ENCODE results near the gene ATP5F1D. TPM values are rescaled to one million over a fixed set of nuclear protein-coding genes. Genes with fewer than 3 reads are reported as not detected.

Gene ATP5F1D
- total and polyA plus RNA-seq, 5 donors from 2014 or later = 124 to 236 (median 220) TPM

- Mint-ChIP-seq H3K4me1 (peaks cover 0 to 7% (median 2%) of the 10 kb centered on the region in 4 donors), H3K27ac (no peak overlapping the region), H3K9me3 (peaks cover 0 to 2% (median 0%) of the 10 kb centered on the region in 7 donors), H3K36me3 (no peaks in the 10 kb centered on the region), H3K27me3 (peaks cover 22% of the 10 kb centered on the region), H3K4me3 (no peak overlapping the region)
- ATAC-seq (ENCODE audit: low read depth in 2 of 2) = no peak
- no peaks in the 10 kb centered on the region for H3K9me3 ChIP-seq (ENCODE audit: control insufficient read depth in 2 of 2, low read length in 2 of 2)
- no peak overlapping the region for H3K4me3 ChIP-seq (ENCODE audit: low read depth, low read length)
- no peaks in the 10 kb centered on the region for H3K36me3 ChIP-seq (ENCODE audit: control insufficient read depth, insufficient read depth, low read length)
- no peak overlapping the region for H3K27ac ChIP-seq (ENCODE audit: insufficient read depth, low read length, poor library complexity, severe bottlenecking)
- DNase-seq = no peak
- H3K4me1 ChIP-seq (ENCODE audit: control insufficient read depth, insufficient read depth, low read length, poor library complexity, severe bottlenecking) = peaks cover 5% of the 10 kb centered on the region
- peaks cover under 1% of the 10 kb centered on the region for H3K27me3 ChIP-seq (ENCODE audit: control insufficient read depth, insufficient read depth, low read length)
Measured at GRCh38 chr19:1289686-1290025, 48.1 kb downstream of the ATP5F1D start.

GRCh38 chr19:1290196-1290702 is 48.7 kb downstream of the ATP5F1D start:
- Histone ChIP-seq H3K27me3 (ENCODE audit: control insufficient read depth, insufficient read depth, low read length) (no peaks in the 10 kb centered on the region), H3K4me3 (ENCODE audit: low read depth, low read length) (no peak overlapping the region), H3K4me1 (ENCODE audit: control insufficient read depth, insufficient read depth, low read length, poor library complexity, severe bottlenecking) (peaks cover 11% of the 10 kb centered on the region), H3K27ac (ENCODE audit: insufficient read depth, low read length, poor library complexity, severe bottlenecking) (no peak overlapping the region), H3K9me3 (ENCODE audit: control insufficient read depth in 2 of 2, low read length in 2 of 2) (no peaks in the 10 kb centered on the region), H3K36me3 (ENCODE audit: control insufficient read depth, insufficient read depth, low read length) (no peaks in the 10 kb centered on the region)
- Mint-ChIP-seq H3K4me1 (peaks cover 0 to 9% (median 0%) of the 10 kb centered on the region in 4 donors), H3K27ac (no peak overlapping the region), H3K27me3 (peaks cover 16% of the 10 kb centered on the region), H3K36me3 (no peaks in the 10 kb centered on the region), H3K9me3 (no peaks in the 10 kb centered on the region), H3K4me3 (no peak overlapping the region)
- DNase-seq = no peak
- no peak for ATAC-seq (ENCODE audit: low read depth in 2 of 2)

- Histone ChIP-seq H3K4me1 (ENCODE audit: control insufficient read depth, insufficient read depth, low read length, poor library complexity, severe bottlenecking) (peaks cover 16% of the 10 kb centered on the region), H3K27ac (ENCODE audit: insufficient read depth, low read length, poor library complexity, severe bottlenecking) (no peak overlapping the region), H3K9me3 (ENCODE audit: control insufficient read depth in 2 of 2, low read length in 2 of 2) (no peaks in the 10 kb centered on the region), H3K4me3 (ENCODE audit: low read depth, low read length) (no peak overlapping the region), H3K27me3 (ENCODE audit: control insufficient read depth, insufficient read depth, low read length) (no peaks in the 10 kb centered on the region), H3K36me3 (ENCODE audit: control insufficient read depth, insufficient read depth, low read length) (no peaks in the 10 kb centered on the region)
- peaks cover 0 to 9% (median 0%) of the 10 kb centered on the region in 4 donors for H3K4me1 Mint-ChIP-seq
- H3K36me3 Mint-ChIP-seq = no peaks in the 10 kb centered on the region
- H3K27ac Mint-ChIP-seq = no peak overlapping the region
- H3K9me3 Mint-ChIP-seq = no peaks in the 10 kb centered on the region
- peaks cover 14% of the 10 kb centered on the region for H3K27me3 Mint-ChIP-seq
- ATAC-seq (ENCODE audit: low read depth in 2 of 2) (no peak), DNase-seq (no peak)
- H3K4me3 Mint-ChIP-seq = no peak overlapping the region
Measured at GRCh38 chr19:1290703-1291651, 49.4 kb downstream of the ATP5F1D start.

GRCh38 chr19:1291761-1292418 is 50.3 kb downstream of the ATP5F1D start:
- ATAC-seq (ENCODE audit: low read depth in 2 of 2) (no peak), DNase-seq (no peak)
- peaks cover 10% of the 10 kb centered on the region for H3K27me3 Mint-ChIP-seq
- H3K36me3 Mint-ChIP-seq = no peaks in the 10 kb centered on the region
- no peaks in the 10 kb centered on the region for H3K9me3 Mint-ChIP-seq
- H3K4me3 Mint-ChIP-seq = no peak overlapping the region
- H3K9me3 ChIP-seq (ENCODE audit: control insufficient read depth in 2 of 2, low read length in 2 of 2) = no peaks in the 10 kb centered on the region
- H3K27ac Mint-ChIP-seq = no peak overlapping the region
- no peaks in the 10 kb centered on the region for H3K27me3 ChIP-seq (ENCODE audit: control insufficient read depth, insufficient read depth, low read length)
- peaks cover 0 to 6% (median 0%) of the 10 kb centered on the region in 4 donors for H3K4me1 Mint-ChIP-seq
- H3K27ac ChIP-seq (ENCODE audit: insufficient read depth, low read length, poor library complexity, severe bottlenecking) = no peak overlapping the region
- H3K36me3 ChIP-seq (ENCODE audit: control insufficient read depth, insufficient read depth, low read length) = no peaks in the 10 kb centered on the region
- H3K4me3 ChIP-seq (ENCODE audit: low read depth, low read length) = no peak overlapping the region
- peaks cover 11% of the 10 kb centered on the region for H3K4me1 ChIP-seq (ENCODE audit: control insufficient read depth, insufficient read depth, low read length, poor library complexity, severe bottlenecking)

- Histone ChIP-seq H3K27me3 (ENCODE audit: control insufficient read depth, insufficient read depth, low read length) (no peaks in the 10 kb centered on the region), H3K36me3 (ENCODE audit: control insufficient read depth, insufficient read depth, low read length) (no peaks in the 10 kb centered on the region), H3K9me3 (ENCODE audit: control insufficient read depth in 2 of 2, low read length in 2 of 2) (no peaks in the 10 kb centered on the region)
Measured at GRCh38 chr19:1292419-1293151, 51.0 kb downstream of the ATP5F1D start.

GRCh38 chr19:1293782-1294604 is 52.4 kb downstream of the ATP5F1D start:
- H3K9me3 Mint-ChIP-seq = peaks cover 0 to 2% (median 0%) of the 10 kb centered on the region in 7 donors
- no peak overlapping the region for H3K4me3 ChIP-seq (ENCODE audit: low read depth, low read length)
- H3K4me1 Mint-ChIP-seq = peaks cover 0 to 6% (median 0%) of the 10 kb centered on the region in 4 donors
- H3K36me3 Mint-ChIP-seq = no peaks in the 10 kb centered on the region
- H3K9me3 ChIP-seq (ENCODE audit: control insufficient read depth in 2 of 2, low read length in 2 of 2) = no peaks in the 10 kb centered on the region
- peaks cover 11% of the 10 kb centered on the region for H3K4me1 ChIP-seq (ENCODE audit: control insufficient read depth, insufficient read depth, low read length, poor library complexity, severe bottlenecking)
- H3K36me3 ChIP-seq (ENCODE audit: control insufficient read depth, insufficient read depth, low read length) = no peaks in the 10 kb centered on the region
- DNase-seq (no peak), ATAC-seq (ENCODE audit: low read depth in 2 of 2) (no peak)
- no peak overlapping the region for H3K4me3 Mint-ChIP-seq
- no peak overlapping the region for H3K27ac Mint-ChIP-seq
- no peaks in the 10 kb centered on the region for H3K27me3 ChIP-seq (ENCODE audit: control insufficient read depth, insufficient read depth, low read length)
- peaks cover 10% of the 10 kb centered on the region for H3K27me3 Mint-ChIP-seq
- no peak overlapping the region for H3K27ac ChIP-seq (ENCODE audit: insufficient read depth, low read length, poor library complexity, severe bottlenecking)

More at GRCh38 chr19:1292419-1293151, 51.0 kb downstream of the ATP5F1D start:
- Mint-ChIP-seq H3K27me3 (peaks cover 10% of the 10 kb centered on the region), H3K9me3 (peaks cover 0 to 2% (median 0%) of the 10 kb centered on the region in 7 donors), H3K36me3 (no peaks in the 10 kb centered on the region), H3K4me3 (peak overlapping the region in 1 of 4 donors; percentile 38), H3K4me1 (peaks cover 0 to 6% (median 0%) of the 10 kb centered on the region in 4 donors), H3K27ac (no peak overlapping the region)
- no peak overlapping the region for H3K27ac ChIP-seq (ENCODE audit: insufficient read depth, low read length, poor library complexity, severe bottlenecking)
- H3K4me1 ChIP-seq (ENCODE audit: control insufficient read depth, insufficient read depth, low read length, poor library complexity, severe bottlenecking) = peaks cover 11% of the 10 kb centered on the region
- no peak for DNase-seq
- no peak overlapping the region for H3K4me3 ChIP-seq (ENCODE audit: low read depth, low read length)
- no peak for ATAC-seq (ENCODE audit: low read depth in 2 of 2)

All from CD4-positive, CD25-positive, alpha-beta regulatory T cell (primary cell).